DOHH2 (cell line): ENCODE results near the gene ARHGEF1.

ENCODE experiments used
- EZH2phosphoT487 ChIP-seq: fragments of 200-600 bp; sonication (generic); IDR thresholded peaks from 2 replicates; pipeline ENCODE4 v1.6.1; 2017; ENCODE audit warnings: borderline replicate concordance, mild to moderate bottlenecking, antibody characterized with exemption, low read length, moderate library complexity, mixed read lengths
- TF ChIP-seq, protein P1 (sequence below): fragments of 200-600 bp; sonication (generic); IDR thresholded peaks from one replicate; pipeline ENCODE4 v1.5.1; 2014; ENCODE audit warnings: antibody characterized with exemption, mild to moderate bottlenecking, low read depth, low read length; ENCODE audit not compliant: poor library complexity, severe bottlenecking

DNA sequence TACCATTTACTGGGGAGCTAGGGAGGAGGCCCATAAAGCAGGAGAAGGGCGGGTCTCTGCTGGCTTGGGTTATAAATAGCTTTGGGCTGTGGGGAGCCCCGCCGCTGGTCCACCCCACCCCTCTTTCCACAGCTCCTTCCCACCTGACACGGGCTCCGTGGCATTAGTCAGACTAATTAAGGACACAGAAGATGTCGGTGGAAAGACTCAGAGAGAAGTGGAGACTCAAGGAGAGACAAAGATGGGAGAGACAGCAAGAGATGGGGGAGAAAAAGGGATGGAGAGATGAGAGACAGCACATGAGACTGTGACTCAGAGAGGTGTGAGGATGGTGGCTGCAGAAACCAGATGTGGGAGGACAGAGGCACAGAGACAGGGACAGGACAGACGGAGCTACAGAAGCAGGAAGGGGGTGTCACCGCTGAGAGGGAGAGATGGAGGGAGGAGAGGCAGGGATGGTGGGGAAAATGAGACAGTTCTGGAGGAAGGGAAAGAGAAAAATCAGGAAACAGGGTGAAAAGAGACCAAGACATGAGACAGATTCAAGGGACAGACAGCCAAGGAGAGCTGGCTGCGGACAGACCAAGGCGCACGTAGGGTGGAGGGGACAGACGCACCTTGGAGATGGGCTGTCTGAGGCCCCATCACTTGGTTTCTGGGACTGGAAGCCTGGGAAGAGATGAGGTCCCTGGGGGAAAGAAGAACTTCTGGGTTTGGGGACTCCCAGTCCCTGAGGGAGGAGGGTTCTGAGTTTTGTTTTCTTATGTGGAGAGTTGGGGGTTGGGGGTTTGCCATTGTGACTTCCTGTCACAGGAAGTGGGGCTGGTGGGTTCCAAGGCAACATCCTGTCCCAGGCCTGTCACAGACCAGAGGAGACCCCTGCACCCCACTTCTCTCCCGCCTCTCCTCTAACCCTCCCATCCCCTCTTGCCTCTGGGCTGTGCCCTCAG lies 4.1 kb downstream of the ARHGEF1 start:
- TF ChIP-seq, protein P1, sequence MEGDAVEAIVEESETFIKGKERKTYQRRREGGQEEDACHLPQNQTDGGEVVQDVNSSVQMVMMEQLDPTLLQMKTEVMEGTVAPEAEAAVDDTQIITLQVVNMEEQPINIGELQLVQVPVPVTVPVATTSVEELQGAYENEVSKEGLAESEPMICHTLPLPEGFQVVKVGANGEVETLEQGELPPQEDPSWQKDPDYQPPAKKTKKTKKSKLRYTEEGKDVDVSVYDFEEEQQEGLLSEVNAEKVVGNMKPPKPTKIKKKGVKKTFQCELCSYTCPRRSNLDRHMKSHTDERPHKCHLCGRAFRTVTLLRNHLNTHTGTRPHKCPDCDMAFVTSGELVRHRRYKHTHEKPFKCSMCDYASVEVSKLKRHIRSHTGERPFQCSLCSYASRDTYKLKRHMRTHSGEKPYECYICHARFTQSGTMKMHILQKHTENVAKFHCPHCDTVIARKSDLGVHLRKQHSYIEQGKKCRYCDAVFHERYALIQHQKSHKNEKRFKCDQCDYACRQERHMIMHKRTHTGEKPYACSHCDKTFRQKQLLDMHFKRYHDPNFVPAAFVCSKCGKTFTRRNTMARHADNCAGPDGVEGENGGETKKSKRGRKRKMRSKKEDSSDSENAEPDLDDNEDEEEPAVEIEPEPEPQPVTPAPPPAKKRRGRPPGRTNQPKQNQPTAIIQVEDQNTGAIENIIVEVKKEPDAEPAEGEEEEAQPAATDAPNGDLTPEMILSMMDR: no peak
- no peak for TF ChIP-seq EZH2phosphoT487
